COLO668 (cell line): ENCODE data around the gene SGO1.
A peak's percentile ranks its signal among the peaks of the same experiment; 100 is the strongest.
"Not testable (repeated sequence)": the region's sequence is repeated elsewhere in the genome, so short reads cannot be mapped to it uniquely, and the experiment has no call there.

Experiments used
- DNase-seq: peaks from one replicate; lab custom pipeline; 2025; ENCODE audit not compliant: unreplicated experiment; lab: John Stamatoyannopoulos, UW

Gene SGO1

GRCh38 chr3:20185679-20186599, at the start of gene SGO1:
TSS of gene SGO1 (minus strand) at chr3:20186206. CDS start at chr3:20184027, 2,179 bp downstream.
- peak; percentile 95 for DNase-seq

GRCh38 chr3:20235796-20236195, 49.8 kb upstream of the SGO1 start:
- DNase-seq: no peak

GRCh38 chr3:20232906-20233780, 47.1 kb upstream of the SGO1 start:
- DNase-seq: no peak

- no peak for DNase-seq
Measured at GRCh38 chr3:20230954-20231353, 44.9 kb upstream of the SGO1 start.

GRCh38 chr3:20225769-20226168, 39.8 kb upstream of the SGO1 start:
- DNase-seq: no peak

- DNase-seq: no peak
Measured at GRCh38 chr3:20222274-20222673, 36.3 kb upstream of the SGO1 start.

GRCh38 chr3:20218215-20218614, 32.2 kb upstream of the SGO1 start:
- DNase-seq: no peak

GRCh38 chr3:20215636-20216035, 29.6 kb upstream of the SGO1 start:
- no peak for DNase-seq

GRCh38 chr3:20213491-20213890, 27.5 kb upstream of the SGO1 start:
- not testable (repeated sequence) for DNase-seq

- not testable (repeated sequence) for DNase-seq
Measured at GRCh38 chr3:20207945-20208344, 21.9 kb upstream of the SGO1 start.

- not testable (repeated sequence) for DNase-seq
Measured at GRCh38 chr3:20205898-20206297, 19.9 kb upstream of the SGO1 start.

GRCh38 chr3:20201143-20201542, 15.1 kb upstream of the SGO1 start:
- no peak for DNase-seq

GRCh38 chr3:20197775-20198174, 11.8 kb upstream of the SGO1 start:
- no peak for DNase-seq

GRCh38 chr3:20194793-20195460, 8.9 kb upstream of the SGO1 start:
- DNase-seq: no peak

GRCh38 chr3:20190991-20191390, 5.0 kb upstream of the SGO1 start:
- DNase-seq: no peak

GRCh38 chr3:20186600-20187004, 596 bp upstream of the SGO1 start:
- DNase-seq: no peak

GRCh38 chr3:20185331-20185678, 701 bp downstream of the SGO1 start:
- peak; percentile 2 for DNase-seq

- DNase-seq: no peak
Measured at GRCh38 chr3:20182206-20182605, 3.8 kb downstream of the SGO1 start.

GRCh38 chr3:20181276-20181675, 4.7 kb downstream of the SGO1 start:
- no peak for DNase-seq

GRCh38 chr3:20173844-20174410, 12.1 kb downstream of the SGO1 start:
- DNase-seq: no peak

GRCh38 chr3:20161714-20162113, 24.3 kb downstream of the SGO1 start:
- DNase-seq: no peak
